GM19468 (cell line): ENCODE measurements around the gene RPL35A.
A peak's percentile ranks its signal among the peaks of the same experiment; 100 is the strongest.
"Not testable (repeated sequence)": the region's sequence is repeated elsewhere in the genome, so short reads cannot be mapped to it uniquely, and the experiment has no call there.

Experiments used
- ATAC-seq: cut with Tn5 transposase; IDR thresholded peaks from one replicate; pipeline ENCODE4 v1.9.1; 2021; ENCODE audit warnings: mild to moderate bottlenecking, moderate library complexity, moderate number of reproducible peaks; ENCODE audit not compliant: unreplicated experiment; ENCODE audit errors: extremely low read depth

Gene RPL35A

GRCh38 chr3:197951392-197951990, 1.5 kb downstream of the RPL35A start:
- ATAC-seq = no peak

GRCh38 chr3:197952440-197952839, 2.5 kb downstream of the RPL35A start:
- no peak for ATAC-seq

GRCh38 chr3:197953325-197953724, 3.3 kb downstream of the RPL35A start:
- no peak for ATAC-seq

- no peak for ATAC-seq
These were observed 3.9 kb downstream of the RPL35A start for GRCh38 chr3:197953881-197954280.

GRCh38 chr3:197955892-197956477, 6.0 kb downstream of the RPL35A start:
- ATAC-seq = no peak

- ATAC-seq = no peak
These were observed 6.6 kb downstream of the RPL35A start for GRCh38 chr3:197956626-197956988.

- ATAC-seq = no peak
These were observed 7.8 kb downstream of the RPL35A start for GRCh38 chr3:197957790-197958133.

GRCh38 chr3:197958346-197958745, 8.4 kb downstream of the RPL35A start:
- ATAC-seq = no peak

- not testable (repeated sequence) for ATAC-seq
These were observed 8.9 kb downstream of the RPL35A start for GRCh38 chr3:197958848-197959247.

GRCh38 chr3:197959500-197959890, 9.5 kb downstream of the RPL35A start:
- ATAC-seq = no peak

GRCh38 chr3:197959891-197960693, 10.1 kb downstream of the RPL35A start, which contains the start of gene LMLN:
Gene LMLN (plus strand): TSS chr3:197960217. CDS start chr3:197960246, 29 bp downstream.
- ATAC-seq = peak; percentile 94

GRCh38 chr3:197960694-197961581, 10.9 kb downstream of the RPL35A start:
- no peak for ATAC-seq

GRCh38 chr3:197961582-197961945, 11.6 kb downstream of the RPL35A start:
- no peak for ATAC-seq

- no peak for ATAC-seq
These were observed 13.1 kb downstream of the RPL35A start for GRCh38 chr3:197963019-197963637.

GRCh38 chr3:197967337-197967989, 17.5 kb downstream of the RPL35A start:
- ATAC-seq = not testable (repeated sequence)

GRCh38 chr3:197970588-197970987, 20.6 kb downstream of the RPL35A start:
- no peak for ATAC-seq

GRCh38 chr3:197974016-197974415, 24.0 kb downstream of the RPL35A start:
- ATAC-seq = no peak

GRCh38 chr3:197975311-197975710, 25.3 kb downstream of the RPL35A start:
- no peak for ATAC-seq

GRCh38 chr3:197983076-197983475, 33.1 kb downstream of the RPL35A start:
- no peak for ATAC-seq

GRCh38 chr3:197989651-197990050, 39.7 kb downstream of the RPL35A start:
- ATAC-seq = no peak
